Left lobe of liver (tissue), 2 donors: Measurements from ENCODE around the gene TMEM214. TPM values are rescaled to one million over a fixed set of nuclear protein-coding genes. Genes with fewer than 3 reads are reported as not detected.

Source experiments
- ATAC-seq: fragments of 200-7000 bp; cut with Tn5 transposase; one replicate; pipeline ENCODE4 v1.9.1; 2020; ENCODE audit warnings: mild to moderate bottlenecking, moderate library complexity
- DNase-seq: peaks from one replicate; pipeline ENCODE4 v3.0.0-alpha.2; 2020; ENCODE audit warnings: low spot score
- total RNA-seq: library from RNA; stranded (reverse); gene quantifications from one replicate; pipeline ENCODE4 v1.2.1, GENCODE V29; 2021
- donor health status: DM: no; HTN: no; CAD: no; lungs with moderate emphysema.
- donor health status: DM: no; HTN: yes; CAD: no.

Gene TMEM214, protein sequence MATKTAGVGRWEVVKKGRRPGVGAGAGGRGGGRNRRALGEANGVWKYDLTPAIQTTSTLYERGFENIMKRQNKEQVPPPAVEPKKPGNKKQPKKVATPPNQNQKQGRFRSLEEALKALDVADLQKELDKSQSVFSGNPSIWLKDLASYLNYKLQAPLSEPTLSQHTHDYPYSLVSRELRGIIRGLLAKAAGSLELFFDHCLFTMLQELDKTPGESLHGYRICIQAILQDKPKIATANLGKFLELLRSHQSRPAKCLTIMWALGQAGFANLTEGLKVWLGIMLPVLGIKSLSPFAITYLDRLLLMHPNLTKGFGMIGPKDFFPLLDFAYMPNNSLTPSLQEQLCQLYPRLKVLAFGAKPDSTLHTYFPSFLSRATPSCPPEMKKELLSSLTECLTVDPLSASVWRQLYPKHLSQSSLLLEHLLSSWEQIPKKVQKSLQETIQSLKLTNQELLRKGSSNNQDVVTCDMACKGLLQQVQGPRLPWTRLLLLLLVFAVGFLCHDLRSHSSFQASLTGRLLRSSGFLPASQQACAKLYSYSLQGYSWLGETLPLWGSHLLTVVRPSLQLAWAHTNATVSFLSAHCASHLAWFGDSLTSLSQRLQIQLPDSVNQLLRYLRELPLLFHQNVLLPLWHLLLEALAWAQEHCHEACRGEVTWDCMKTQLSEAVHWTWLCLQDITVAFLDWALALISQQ
- total RNA-seq: 53.7 TPM

GRCh38 chr2:27032495-27033252 is at the start of gene TMEM214:
TSS of gene TMEM214 (plus strand) at chr2:27032965. CDS start at chr2:27033016, 51 bp downstream.
- ATAC-seq (peak; percentile 98), DNase-seq (peak; percentile 92)

DNA sequence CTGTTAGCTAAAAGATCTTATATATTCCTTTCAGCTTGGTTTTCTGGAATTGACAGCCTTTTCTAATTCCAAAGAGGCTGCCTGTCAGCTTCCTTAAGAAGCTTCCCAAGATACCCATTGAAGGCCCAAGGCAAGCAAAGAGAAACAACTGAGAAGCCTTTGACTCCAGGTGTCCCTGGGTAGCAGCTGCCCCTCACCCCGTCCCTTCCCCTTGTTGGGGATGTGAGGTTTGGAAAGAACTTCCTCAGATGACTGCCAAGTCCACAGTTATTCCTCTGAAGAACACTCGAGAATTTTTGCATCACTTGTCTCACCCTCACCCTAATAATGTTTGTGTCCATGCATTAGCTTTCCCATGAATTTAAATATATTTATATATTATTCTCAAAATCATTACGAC is 49.0 kb upstream of the TMEM214 start:
- DNase-seq (no peak), ATAC-seq (no peak)

GRCh38 chr2:26985807-26986206 is 47.0 kb upstream of the TMEM214 start:
- ATAC-seq (peak; percentile 68), DNase-seq (peak; percentile 60)

- no peak for ATAC-seq
- no peak for DNase-seq
Observed at GRCh38 chr2:26986576-26986975, 46.2 kb upstream of the TMEM214 start.

GRCh38 chr2:26988058-26988860 is 44.5 kb upstream of the TMEM214 start:
- no peak for ATAC-seq

GRCh38 chr2:26989156-26989555 is 43.6 kb upstream of the TMEM214 start:
- no peak for ATAC-seq
- DNase-seq: no peak

More at GRCh38 chr2:26988058-26988860, 44.5 kb upstream of the TMEM214 start:
- DNase-seq: no peak

DNA sequence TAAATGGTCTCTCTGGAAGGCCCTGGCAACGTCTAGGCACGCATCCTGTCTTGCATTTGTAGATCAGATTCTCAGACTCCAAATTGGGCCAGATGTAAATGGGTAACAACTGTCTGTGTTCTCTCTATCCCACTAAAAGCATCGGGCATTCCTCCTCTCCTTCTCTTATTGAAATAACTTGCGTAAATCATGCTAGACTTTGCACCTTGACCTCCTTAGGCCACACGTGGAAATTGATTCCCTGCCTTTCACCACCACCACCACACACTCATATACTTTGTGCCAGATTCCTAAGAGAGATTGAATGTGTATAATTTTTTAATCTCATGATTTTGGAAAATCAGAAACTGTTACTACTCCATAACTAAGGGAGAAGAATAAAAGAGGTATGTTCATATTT is 41.0 kb upstream of the TMEM214 start:
- peak; percentile 73 for DNase-seq
- ATAC-seq: peak; percentile 90

DNA sequence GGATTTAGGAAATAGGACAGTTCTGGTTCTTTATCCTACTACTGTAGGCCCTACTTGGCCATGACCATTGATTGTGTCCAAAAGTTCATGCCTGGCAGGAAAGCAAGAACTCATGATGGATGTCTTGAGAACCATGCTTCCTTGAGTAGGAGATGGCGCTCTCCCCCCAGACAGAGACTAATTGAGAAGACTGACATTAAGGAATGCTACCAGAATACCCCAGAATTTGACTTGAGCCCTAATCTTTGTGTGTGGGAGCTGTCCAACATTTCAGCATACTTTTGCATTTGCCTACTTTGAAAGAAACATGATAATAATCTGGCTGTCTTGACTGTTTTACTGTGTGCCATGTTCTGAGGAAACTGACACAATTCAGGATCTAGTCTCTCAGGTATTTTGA is 39.0 kb upstream of the TMEM214 start:
- no peak for ATAC-seq
- DNase-seq: no peak

- no peak for ATAC-seq
- no peak for DNase-seq
Observed at GRCh38 chr2:26994983-26995382, 37.8 kb upstream of the TMEM214 start.

GRCh38 chr2:26997394-26997793 is 35.4 kb upstream of the TMEM214 start:
- ATAC-seq (no peak), DNase-seq (no peak)

GRCh38 chr2:26998323-26998722 is 34.4 kb upstream of the TMEM214 start:
- ATAC-seq: no peak
- DNase-seq: no peak

GRCh38 chr2:27000228-27000627 is 32.5 kb upstream of the TMEM214 start:
- no peak for ATAC-seq
- no peak for DNase-seq

DNA sequence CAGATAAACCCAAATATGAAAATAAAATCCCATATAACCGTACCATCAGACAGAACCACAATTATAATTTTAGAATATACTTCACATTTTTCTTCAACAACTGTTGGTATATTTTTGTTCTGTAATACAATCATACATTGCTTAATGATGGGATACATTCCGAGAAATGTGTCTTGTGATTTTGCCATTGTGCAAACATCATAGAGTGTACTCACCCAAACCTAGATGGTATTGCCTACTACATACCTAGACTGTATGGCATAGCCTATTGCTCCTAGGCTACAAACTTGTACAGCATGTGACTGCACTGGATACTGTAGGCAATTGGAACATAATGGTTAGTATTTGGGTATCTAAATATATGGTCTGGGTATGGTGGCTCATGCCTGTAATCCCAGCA is 31.8 kb upstream of the TMEM214 start:
- DNase-seq (no peak), ATAC-seq (no peak)

- DNase-seq (no peak), ATAC-seq (no peak)
Observed at GRCh38 chr2:27001950-27002349, 30.8 kb upstream of the TMEM214 start.

DNA sequence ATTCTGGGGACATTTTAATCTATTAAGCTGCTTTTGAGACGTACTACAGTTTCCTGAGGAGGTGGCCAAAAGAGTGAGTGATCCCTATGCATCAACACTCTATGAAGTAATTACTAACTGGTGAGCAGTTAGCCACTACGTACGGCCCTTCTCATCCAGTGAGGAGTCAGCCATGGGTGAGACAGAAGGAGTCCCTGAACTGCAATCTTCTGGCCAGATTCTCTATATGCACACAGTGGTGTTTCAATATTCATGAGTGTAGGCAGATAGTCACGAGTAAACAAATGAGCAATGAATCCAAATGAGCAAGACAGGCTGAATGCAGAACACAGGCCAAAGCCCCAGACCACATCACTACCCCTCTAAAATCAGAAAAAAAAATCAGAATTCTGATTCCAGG is 29.8 kb upstream of the TMEM214 start:
- ATAC-seq (no peak), DNase-seq (no peak)

- DNase-seq (no peak), ATAC-seq (no peak)
Observed at GRCh38 chr2:27003857-27004256, 28.9 kb upstream of the TMEM214 start.

DNA sequence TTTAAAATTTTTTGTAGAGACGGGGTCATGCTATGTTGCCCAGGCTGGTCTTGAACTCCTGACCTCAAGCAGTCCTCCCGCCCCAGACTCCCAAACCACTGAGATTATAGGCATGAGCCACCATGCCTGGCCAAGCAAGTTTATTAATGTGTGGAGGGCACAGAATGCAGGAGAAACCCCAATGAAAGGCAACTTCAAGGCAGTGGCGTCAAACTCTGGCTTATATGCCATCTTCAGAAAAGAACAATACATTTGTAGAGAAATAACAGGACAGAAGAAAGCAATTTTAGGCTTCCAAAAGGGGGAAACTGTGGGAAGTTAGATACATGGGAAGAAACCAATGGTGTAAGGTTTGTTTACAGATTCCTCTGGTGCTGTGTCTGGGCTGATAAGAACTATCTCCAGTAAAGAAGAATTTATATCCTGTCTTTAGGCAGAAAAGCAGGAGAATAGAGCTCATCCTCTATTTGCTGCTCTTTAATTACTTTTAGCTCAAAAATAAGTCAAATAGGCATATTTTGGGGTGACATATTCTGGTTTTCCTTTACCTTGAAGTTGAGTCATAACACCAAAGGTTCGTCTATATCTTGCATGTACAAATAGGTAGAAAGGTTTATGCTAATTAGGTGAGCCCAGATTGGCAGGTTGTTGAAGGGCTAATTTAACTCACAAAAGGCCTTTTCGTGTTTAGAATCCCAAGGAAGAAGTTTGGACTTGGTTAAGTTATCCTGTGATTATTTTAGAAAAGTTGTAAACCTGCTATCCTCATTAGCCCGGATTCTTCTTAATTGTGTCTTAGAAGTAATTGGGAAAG is 26.0 kb upstream of the TMEM214 start:
- ATAC-seq (no peak), DNase-seq (no peak)

DNA sequence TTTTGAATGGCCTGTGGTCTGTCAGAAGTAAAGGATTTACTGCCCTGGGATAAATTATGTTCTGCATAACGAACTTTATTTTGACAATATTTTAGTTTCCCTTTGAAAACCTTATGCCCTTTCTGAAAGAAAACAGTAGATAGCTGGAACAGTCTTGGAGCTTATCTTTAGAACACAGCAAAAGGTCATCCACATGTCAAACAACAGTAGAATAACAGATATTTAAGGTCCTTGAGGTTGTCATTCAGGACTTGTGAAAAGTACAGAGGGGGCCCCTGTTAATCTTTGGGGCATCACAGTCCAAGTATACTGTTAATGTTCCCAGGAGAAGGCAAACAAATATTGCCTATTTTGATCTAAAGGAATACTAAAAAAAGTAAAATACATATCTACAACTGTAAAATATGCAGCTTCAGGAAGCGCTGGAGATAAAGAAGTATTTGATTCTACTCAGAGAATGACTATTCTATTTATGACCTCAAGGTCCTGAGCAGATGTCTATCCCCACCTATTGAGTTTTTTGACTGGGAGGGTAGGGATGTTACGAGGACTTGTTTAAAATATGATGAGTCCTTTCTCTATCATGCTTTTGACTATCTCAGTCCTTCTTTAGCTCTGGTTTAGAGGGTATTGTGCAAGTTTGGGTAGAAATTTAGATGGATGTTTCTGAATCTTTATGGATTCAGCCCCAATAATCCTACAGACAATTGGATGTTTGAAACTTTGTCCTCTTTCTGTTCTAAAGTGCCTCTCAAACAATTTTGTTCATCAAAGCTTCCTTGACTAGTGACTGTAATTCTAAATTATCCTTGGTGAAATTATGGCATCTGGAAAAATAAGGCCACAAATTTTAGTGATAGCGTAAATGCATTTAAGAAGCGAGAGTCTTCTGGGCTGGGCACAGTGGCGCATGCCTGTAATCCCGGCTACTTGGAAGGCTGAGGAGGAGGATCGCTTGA is 25.1 kb upstream of the TMEM214 start:
- DNase-seq (no peak), ATAC-seq (no peak)

DNA sequence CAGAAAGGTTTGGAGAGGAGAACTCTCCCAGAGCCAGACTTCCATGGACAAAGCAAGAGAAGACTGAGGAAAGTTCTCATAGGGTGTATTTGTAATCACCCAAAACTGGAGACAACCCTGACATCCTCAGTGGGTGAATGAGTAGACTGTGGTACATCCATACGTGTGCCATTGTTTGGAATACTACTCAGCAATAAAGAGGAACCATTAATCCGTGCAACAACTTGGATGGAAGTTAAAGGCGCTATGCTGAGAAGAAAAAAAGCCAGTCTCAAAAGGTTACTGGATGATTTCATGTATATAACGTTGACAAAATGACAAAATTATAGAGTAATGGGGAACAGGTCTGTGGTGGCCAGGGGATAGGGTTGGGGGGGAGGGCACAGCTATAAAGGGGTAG is 24.1 kb upstream of the TMEM214 start:
- ATAC-seq (peak; percentile 31), DNase-seq (no peak)
